ENCODE measurements around the gene PACRG.

The PACRG gene

GRCh38 chr6:162922563-162923166 is 194.9 kb downstream of the PACRG start:
- TF ChIP-seq, protein P1, sequence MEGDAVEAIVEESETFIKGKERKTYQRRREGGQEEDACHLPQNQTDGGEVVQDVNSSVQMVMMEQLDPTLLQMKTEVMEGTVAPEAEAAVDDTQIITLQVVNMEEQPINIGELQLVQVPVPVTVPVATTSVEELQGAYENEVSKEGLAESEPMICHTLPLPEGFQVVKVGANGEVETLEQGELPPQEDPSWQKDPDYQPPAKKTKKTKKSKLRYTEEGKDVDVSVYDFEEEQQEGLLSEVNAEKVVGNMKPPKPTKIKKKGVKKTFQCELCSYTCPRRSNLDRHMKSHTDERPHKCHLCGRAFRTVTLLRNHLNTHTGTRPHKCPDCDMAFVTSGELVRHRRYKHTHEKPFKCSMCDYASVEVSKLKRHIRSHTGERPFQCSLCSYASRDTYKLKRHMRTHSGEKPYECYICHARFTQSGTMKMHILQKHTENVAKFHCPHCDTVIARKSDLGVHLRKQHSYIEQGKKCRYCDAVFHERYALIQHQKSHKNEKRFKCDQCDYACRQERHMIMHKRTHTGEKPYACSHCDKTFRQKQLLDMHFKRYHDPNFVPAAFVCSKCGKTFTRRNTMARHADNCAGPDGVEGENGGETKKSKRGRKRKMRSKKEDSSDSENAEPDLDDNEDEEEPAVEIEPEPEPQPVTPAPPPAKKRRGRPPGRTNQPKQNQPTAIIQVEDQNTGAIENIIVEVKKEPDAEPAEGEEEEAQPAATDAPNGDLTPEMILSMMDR (conservative IDR thresholded peaks at IDR 0.05; ENCODE audit: low read depth, low read length): no peak
- H3K4me3 ChIP-seq (ENCODE audit: low read depth, low read length): no peak overlapping the region
- DNase-seq (ENCODE audit: low read depth): no peak

- no peak overlapping the region for H3K4me3 ChIP-seq (ENCODE audit: low read depth, low read length)
- TF ChIP-seq, protein P1 (conservative IDR thresholded peaks at IDR 0.05; ENCODE audit: low read depth, low read length): no peak
- no peak for DNase-seq (ENCODE audit: low read depth)
These were observed 207.1 kb downstream of the PACRG start for GRCh38 chr6:162934844-162935243.

DNA sequence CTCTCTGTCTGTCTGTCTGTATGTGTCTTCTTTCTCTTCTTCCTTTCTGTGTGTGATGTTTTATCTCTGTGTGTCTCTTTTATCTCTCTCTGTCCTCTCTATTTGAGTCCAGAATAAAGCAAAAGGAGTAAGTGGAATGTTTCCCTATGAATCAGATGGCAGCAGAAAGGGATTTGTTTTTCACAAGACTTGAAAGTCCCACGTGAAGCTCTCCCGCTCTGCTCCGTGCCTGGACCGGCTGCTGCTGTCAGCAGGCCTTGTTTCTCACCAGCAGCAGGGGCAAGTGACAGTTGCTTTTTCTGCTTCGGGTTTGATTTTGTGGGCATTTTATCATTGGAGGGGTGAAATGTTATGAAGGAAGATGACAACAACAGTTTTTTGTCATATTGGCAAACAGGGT is 212.7 kb downstream of the PACRG start:
- no peak overlapping the region for H3K4me3 ChIP-seq (ENCODE audit: low read depth, low read length)
- TF ChIP-seq, protein P1 (conservative IDR thresholded peaks at IDR 0.05; ENCODE audit: low read depth, low read length): no peak
- peak; percentile 57 for DNase-seq (ENCODE audit: low read depth)

GRCh38 chr6:162941128-162941527 is 213.4 kb downstream of the PACRG start:
- no peak overlapping the region for H3K4me3 ChIP-seq (ENCODE audit: low read depth, low read length)
- TF ChIP-seq, protein P1 (conservative IDR thresholded peaks at IDR 0.05; ENCODE audit: low read depth, low read length): no peak
- DNase-seq (ENCODE audit: low read depth): no peak

- no peak overlapping the region for H3K4me3 ChIP-seq (ENCODE audit: low read depth, low read length)
- TF ChIP-seq, protein P1 (conservative IDR thresholded peaks at IDR 0.05; ENCODE audit: low read depth, low read length): no peak
- DNase-seq (ENCODE audit: low read depth): peak; percentile 96
These were observed 215.1 kb downstream of the PACRG start for GRCh38 chr6:162942866-162943265.

DNA sequence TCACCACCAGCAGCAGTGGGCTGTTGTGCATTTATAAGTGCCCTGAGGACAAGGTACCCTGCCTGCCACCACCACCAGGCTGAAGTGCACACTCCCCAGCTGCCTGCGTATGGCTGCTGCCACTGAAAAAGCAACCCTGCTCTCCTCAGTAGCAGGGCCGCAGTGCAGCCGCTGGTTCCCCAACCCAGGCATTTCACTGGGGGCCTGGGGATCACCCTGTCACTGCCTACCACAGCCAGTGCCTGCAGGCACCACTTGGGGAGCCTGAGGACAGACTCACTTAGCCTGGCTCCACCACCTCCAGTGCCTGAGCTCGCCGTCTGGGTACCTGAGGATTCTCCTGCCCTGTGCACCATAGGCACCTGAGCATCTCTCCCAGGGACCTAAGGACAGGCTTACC is 215.6 kb downstream of the PACRG start:
- no peak overlapping the region for H3K4me3 ChIP-seq (ENCODE audit: low read depth, low read length)
- no peak for DNase-seq (ENCODE audit: low read depth)
- TF ChIP-seq, protein P1 (conservative IDR thresholded peaks at IDR 0.05; ENCODE audit: low read depth, low read length): no peak

GRCh38 chr6:162951164-162951743 is 223.5 kb downstream of the PACRG start:
- TF ChIP-seq, protein P1 (conservative IDR thresholded peaks at IDR 0.05; ENCODE audit: low read depth, low read length): no peak
- no peak for DNase-seq (ENCODE audit: low read depth)
- H3K4me3 ChIP-seq (ENCODE audit: low read depth, low read length): no peak overlapping the region

All from choroid plexus epithelial cell (primary cell).